ENCODE data around the gene HECTD4.
A peak's percentile ranks its signal among the peaks of the same experiment; 100 is the strongest.

Gene HECTD4

GRCh38 chr12:112116232-112117060 lies 265.8 kb downstream of the HECTD4 start:
- H3K9me2 ChIP-seq (ENCODE audit: low read depth, low read length): no peaks in the 10 kb centered on the region
- no peaks in the 10 kb centered on the region for H4K20me1 ChIP-seq (ENCODE audit: insufficient read depth, low read length)
- no peaks in the 10 kb centered on the region for H3K9me3 ChIP-seq (ENCODE audit: low read length)
- H3K27ac ChIP-seq (ENCODE audit: low read depth, low read length, poor library complexity, severe bottlenecking): no peak overlapping the region
- H3K27me3 ChIP-seq (ENCODE audit: insufficient read depth, low read length): no peaks in the 10 kb centered on the region
- H3K36me3 ChIP-seq (ENCODE audit: insufficient read depth, low read length): no peaks in the 10 kb centered on the region
- peak overlapping the region; percentile 23; the same call in 1 of the 2 replicates for H3K4me2 ChIP-seq (ENCODE audit: low read length)
- H2AFZ ChIP-seq (ENCODE audit: low read length): no peak overlapping the region; the same call in 1 of the 2 replicates
- H3K79me2 ChIP-seq (ENCODE audit: insufficient read depth, low read length): no peaks in the 10 kb centered on the region
- no peak for TF ChIP-seq CTCF (IDR thresholded peaks at IDR 0.05; ENCODE audit: low read length)
- no peak overlapping the region for H3K4me3 ChIP-seq (ENCODE audit: low read depth, low read length, poor library complexity, severe bottlenecking)
- no peak overlapping the region; the same call in 1 of the 2 replicates for H3K9ac ChIP-seq (ENCODE audit: low read length)
- H3F3A ChIP-seq (ENCODE audit: insufficient read depth, low read length): no peaks in the 10 kb centered on the region
- peaks cover 14% of the 10 kb centered on the region for H3K4me1 ChIP-seq (ENCODE audit: insufficient read depth, low read length, severe bottlenecking)

GRCh38 chr12:112115259-112116045 lies 266.8 kb downstream of the HECTD4 start:
- Histone ChIP-seq H3K27me3 (ENCODE audit: insufficient read depth, low read length) (no peaks in the 10 kb centered on the region), H3K4me1 (ENCODE audit: insufficient read depth, low read length, severe bottlenecking) (peaks cover 16% of the 10 kb centered on the region), H3F3A (ENCODE audit: insufficient read depth, low read length) (no peaks in the 10 kb centered on the region), H3K79me2 (ENCODE audit: insufficient read depth, low read length) (no peaks in the 10 kb centered on the region), H3K4me2 (ENCODE audit: low read length) (no peak overlapping the region), H3K4me3 (ENCODE audit: low read depth, low read length, poor library complexity, severe bottlenecking) (no peak overlapping the region), H3K27ac (ENCODE audit: low read depth, low read length, poor library complexity, severe bottlenecking) (no peak overlapping the region), H3K9ac (ENCODE audit: low read length) (no peak overlapping the region), H4K20me1 (ENCODE audit: insufficient read depth, low read length) (no peaks in the 10 kb centered on the region), H3K36me3 (ENCODE audit: insufficient read depth, low read length) (no peaks in the 10 kb centered on the region), H2AFZ (ENCODE audit: low read length) (no peak overlapping the region), H3K9me3 (ENCODE audit: low read length) (no peaks in the 10 kb centered on the region), H3K9me2 (ENCODE audit: low read depth, low read length) (no peaks in the 10 kb centered on the region)
- TF ChIP-seq CTCF (IDR thresholded peaks at IDR 0.05; ENCODE audit: low read length): no peak
- no peak for TF ChIP-seq EZH2 (IDR thresholded peaks at IDR 0.05; ENCODE audit: borderline replicate concordance, low read length)

GRCh38 chr12:112112409-112113133 lies 269.7 kb downstream of the HECTD4 start:
- peaks cover 23% of the 10 kb centered on the region for H3K4me1 ChIP-seq (ENCODE audit: insufficient read depth, low read length, severe bottlenecking)
- H3K79me2 ChIP-seq (ENCODE audit: insufficient read depth, low read length): peaks cover 15% of the 10 kb centered on the region
- 0 out of 2 replicates have a peak, but pooled peaks cover 3% of the 10 kb centered on the region for H3K36me3 ChIP-seq (ENCODE audit: insufficient read depth, low read length)
- H2AFZ ChIP-seq (ENCODE audit: low read length): no peak overlapping the region
- no peaks in the 10 kb centered on the region for H3K9me3 ChIP-seq (ENCODE audit: low read length)
- no peak overlapping the region for H3K4me2 ChIP-seq (ENCODE audit: low read length)
- H4K20me1 ChIP-seq (ENCODE audit: insufficient read depth, low read length): no peaks in the 10 kb centered on the region
- no peaks in the 10 kb centered on the region for H3K27me3 ChIP-seq (ENCODE audit: insufficient read depth, low read length)
- H3K27ac ChIP-seq (ENCODE audit: low read depth, low read length, poor library complexity, severe bottlenecking): no peak overlapping the region
- TF ChIP-seq EZH2 (IDR thresholded peaks at IDR 0.05; ENCODE audit: borderline replicate concordance, low read length) (no peak), CTCF (IDR thresholded peaks at IDR 0.05; ENCODE audit: low read length) (no peak)
- H3F3A ChIP-seq (ENCODE audit: insufficient read depth, low read length): no peaks in the 10 kb centered on the region
- H3K9ac ChIP-seq (ENCODE audit: low read length): no peak overlapping the region
- no peaks in the 10 kb centered on the region for H3K9me2 ChIP-seq (ENCODE audit: low read depth, low read length)
- no peak overlapping the region for H3K4me3 ChIP-seq (ENCODE audit: low read depth, low read length, poor library complexity, severe bottlenecking)
